ENCODE measurements around the gene PRDX5. TPM values are rescaled to one million over a fixed set of nuclear protein-coding genes. Genes with fewer than 3 reads are reported as not detected.

PRDX5 gene
- total and polyA plus RNA-seq, 7 donors, result 122 to 323 (median 178) TPM

- no peak overlapping the region for H3K4me3 ChIP-seq
- ATAC-seq (no peak), DNase-seq (no peak)
- H3K9me3 ChIP-seq, result no peaks in the 10 kb centered on the region
- TF ChIP-seq, protein P1, sequence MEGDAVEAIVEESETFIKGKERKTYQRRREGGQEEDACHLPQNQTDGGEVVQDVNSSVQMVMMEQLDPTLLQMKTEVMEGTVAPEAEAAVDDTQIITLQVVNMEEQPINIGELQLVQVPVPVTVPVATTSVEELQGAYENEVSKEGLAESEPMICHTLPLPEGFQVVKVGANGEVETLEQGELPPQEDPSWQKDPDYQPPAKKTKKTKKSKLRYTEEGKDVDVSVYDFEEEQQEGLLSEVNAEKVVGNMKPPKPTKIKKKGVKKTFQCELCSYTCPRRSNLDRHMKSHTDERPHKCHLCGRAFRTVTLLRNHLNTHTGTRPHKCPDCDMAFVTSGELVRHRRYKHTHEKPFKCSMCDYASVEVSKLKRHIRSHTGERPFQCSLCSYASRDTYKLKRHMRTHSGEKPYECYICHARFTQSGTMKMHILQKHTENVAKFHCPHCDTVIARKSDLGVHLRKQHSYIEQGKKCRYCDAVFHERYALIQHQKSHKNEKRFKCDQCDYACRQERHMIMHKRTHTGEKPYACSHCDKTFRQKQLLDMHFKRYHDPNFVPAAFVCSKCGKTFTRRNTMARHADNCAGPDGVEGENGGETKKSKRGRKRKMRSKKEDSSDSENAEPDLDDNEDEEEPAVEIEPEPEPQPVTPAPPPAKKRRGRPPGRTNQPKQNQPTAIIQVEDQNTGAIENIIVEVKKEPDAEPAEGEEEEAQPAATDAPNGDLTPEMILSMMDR (IDR thresholded peaks at IDR 0.05), result no peak
- 89 to 93% (median 91%) methylated on average over 15 of the region's 15 CpGs for WGBS, 3 donors
- no peak overlapping the region for H3K27ac ChIP-seq
- peaks cover 7% of the 10 kb centered on the region for H3K4me1 ChIP-seq
- no peaks in the 10 kb centered on the region for H3K27me3 ChIP-seq (ENCODE audit: insufficient read depth in 3 of 3, low read length in 2 of 3)
- peaks cover 0 to 44% of the 10 kb centered on the region in 2 donors for H3K36me3 ChIP-seq (ENCODE audit: insufficient read depth in 1 of 2, low read depth in 1 of 2)
- intact Hi-C loops (cut with DNase I), result no loop called here
Observed at GRCh38 chr11:64275031-64275800, 42.7 kb upstream of the PRDX5 start.

- 81 to 87% (median 81%) methylated on average over 2 of the region's 2 CpGs for WGBS, 3 donors
- DNase-seq (no peak), ATAC-seq (no peak)
- H3K4me1 ChIP-seq, result peaks cover 7% of the 10 kb centered on the region
- H3K9me3 ChIP-seq, result no peaks in the 10 kb centered on the region
- TF ChIP-seq, protein P1 (IDR thresholded peaks at IDR 0.05), result no peak
- no peak overlapping the region for H3K4me3 ChIP-seq
- intact Hi-C loops (cut with DNase I), result no loop called here
- peaks cover 0 to 44% of the 10 kb centered on the region in 2 donors for H3K36me3 ChIP-seq (ENCODE audit: insufficient read depth in 1 of 2, low read depth in 1 of 2)
- no peak overlapping the region for H3K27ac ChIP-seq
- no peaks in the 10 kb centered on the region for H3K27me3 ChIP-seq (ENCODE audit: insufficient read depth in 3 of 3, low read length in 2 of 3)
Observed at GRCh38 chr11:64275841-64276240, 42.1 kb upstream of the PRDX5 start.

DNA sequence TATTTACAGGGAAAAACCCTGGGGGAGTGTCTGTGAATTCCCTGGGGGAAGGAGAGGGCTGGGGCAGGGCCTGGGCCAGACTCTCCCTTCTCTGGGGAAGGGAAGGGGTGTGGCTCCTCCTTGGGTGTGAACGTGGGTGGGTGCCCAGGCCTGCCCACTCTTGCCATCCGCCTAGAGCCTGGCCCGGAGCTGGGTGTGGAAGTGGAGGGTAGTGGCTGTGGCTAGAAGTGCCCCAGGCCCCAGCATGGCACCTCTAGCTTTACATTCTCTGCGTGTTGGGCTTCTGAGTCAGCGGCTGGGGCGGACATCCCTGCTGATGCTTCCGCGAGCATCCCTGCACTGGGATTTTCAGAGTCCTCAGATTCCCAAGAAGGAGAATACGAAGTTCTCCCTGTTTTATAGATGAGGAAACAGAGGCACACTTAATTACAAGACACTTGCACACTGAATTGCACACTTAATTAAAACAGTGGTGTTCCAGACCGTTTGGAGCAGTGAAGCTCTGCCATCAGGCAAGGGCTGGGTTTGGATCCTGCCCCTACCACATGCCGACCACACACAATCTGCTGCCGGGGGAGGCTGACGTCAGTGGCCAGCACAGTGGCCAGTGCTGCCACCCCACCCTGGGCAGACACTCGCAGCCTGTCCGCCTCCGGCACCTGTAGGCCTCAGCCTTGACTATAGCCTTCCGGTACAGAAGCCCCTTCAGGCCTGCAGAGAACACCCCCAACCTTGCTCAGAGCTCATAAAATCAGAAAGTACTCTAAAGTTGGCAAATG is 41.1 kb upstream of the PRDX5 start:
- no peak for ATAC-seq
- no peak overlapping the region for H3K4me3 ChIP-seq
- peaks cover 0 to 52% of the 10 kb centered on the region in 2 donors for H3K36me3 ChIP-seq (ENCODE audit: insufficient read depth in 1 of 2, low read depth in 1 of 2)
- WGBS, 3 donors, result 75 to 85% (median 76%) methylated on average over 17 of the region's 17 CpGs
- no peaks in the 10 kb centered on the region for H3K27me3 ChIP-seq (ENCODE audit: insufficient read depth in 3 of 3, low read length in 2 of 3)
- no peaks in the 10 kb centered on the region for H3K9me3 ChIP-seq
- TF ChIP-seq, protein P1 (IDR thresholded peaks at IDR 0.05), result no peak
- intact Hi-C loops (cut with DNase I), result no loop called here
- H3K4me1 ChIP-seq, result peaks cover 5% of the 10 kb centered on the region
- H3K27ac ChIP-seq, result no peak overlapping the region
- DNase-seq, result no peak

- Histone ChIP-seq H3K4me3 (no peak overlapping the region), H3K36me3 (ENCODE audit: insufficient read depth in 1 of 2, low read depth in 1 of 2) (peaks cover 0 to 63% of the 10 kb centered on the region in 2 donors), H3K9me3 (no peaks in the 10 kb centered on the region), H3K27me3 (ENCODE audit: insufficient read depth in 3 of 3, low read length in 2 of 3) (no peaks in the 10 kb centered on the region), H3K4me1 (peaks cover 6% of the 10 kb centered on the region), H3K27ac (no peak overlapping the region)
- no peak for ATAC-seq
- 80 to 85% (median 81%) methylated on average over 8 of the region's 8 CpGs for WGBS, 3 donors
- intact Hi-C loops (cut with DNase I), result no loop called here
- TF ChIP-seq, protein P1 (IDR thresholded peaks at IDR 0.05), result no peak
- DNase-seq, result no peak
Observed at GRCh38 chr11:64278576-64279190, 39.2 kb upstream of the PRDX5 start.

All from psoas muscle (tissue), 8 donors.